Neural cell (in vitro differentiated cells): ENCODE measurements around the gene B9D1.

Experiments used
- CTCF ChIP-seq: fragments of 450-650 bp; IDR thresholded peaks from 2 replicates; pipeline ENCODE4 v1.5.1; 2014; ENCODE audit warnings: antibody characterized with exemption, mild to moderate bottlenecking, moderate library complexity; ENCODE audit not compliant: poor library complexity, severe bottlenecking
- EZH2 ChIP-seq: fragments of 200-600, 300-800 bp; shearing (Covaris generic), sonication (generic); IDR thresholded peaks from 2 replicates; pipeline ENCODE4 v1.6.1; 2014; ENCODE audit warnings: antibody characterized with exemption, low read length, borderline replicate concordance, mild to moderate bottlenecking; ENCODE audit not compliant: insufficient read depth, poor library complexity, severe bottlenecking
- POLR2AphosphoS5 ChIP-seq: IDR thresholded peaks from 2 replicates; pipeline ENCODE4 v1.6.1; 2012

DNA sequence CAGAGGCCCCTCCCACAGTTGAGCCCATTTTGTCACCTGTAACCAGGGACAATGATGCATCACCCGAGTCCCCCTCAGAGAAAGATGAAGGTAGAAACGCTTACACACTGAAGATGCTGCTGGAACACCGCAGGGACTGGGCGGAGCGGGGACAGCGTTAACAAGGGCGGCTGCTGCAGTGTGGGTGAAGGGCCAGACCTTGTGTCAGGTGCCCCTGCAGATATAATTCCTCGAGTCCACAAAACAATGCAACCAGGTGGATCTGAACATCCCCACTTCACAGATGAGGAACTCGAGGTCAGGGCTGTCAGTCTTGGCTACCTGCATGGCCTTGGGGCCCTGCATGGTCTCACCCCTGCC lies 9.5 kb upstream of the B9D1 start:
- TF ChIP-seq POLR2AphosphoS5 (no peak), CTCF (no peak), EZH2 (no peak)
